Right lobe of liver (tissue), 6 donors: Measurements from ENCODE around the gene DIS3L2. TPM values are rescaled to one million over a fixed set of nuclear protein-coding genes. Genes with fewer than 3 reads are reported as not detected.

Experiments used
- ATAC-seq, 4 donors: fragments of 200-7000 bp; cut with Tn5 transposase; one replicate each; pipeline ENCODE4 v1.9.1; 2020; ENCODE audit warnings: mild to moderate bottlenecking in 4 of 4, moderate library complexity in 4 of 4
- DNase-seq, 3 donors: peaks; one replicate each; pipeline ENCODE4 v3.0.0-alpha.2; 2020
- H3K27ac ChIP-seq, 3 donors: fragments of 200-600 bp; one replicate each; pipeline ENCODE4 v1.8.0; 2022
- H3K27me3 ChIP-seq, 2 donors: fragments of 200-600 bp; one replicate each; pipeline ENCODE4 v1.8.0; 2022
- H3K36me3 ChIP-seq, 4 donors: fragments of 200-600 bp; sonication (generic) in 1 of 4; one replicate each; pipeline versions ENCODE4 v1.5.1 to v1.8.0; 2017 to 2022; ENCODE audit warnings: control low read depth in 1 of 4
- H3K4me1 ChIP-seq, 4 donors: fragments of 200-600 bp; sonication (generic) in 1 of 4; one replicate each; pipeline versions ENCODE4 v1.5.1 to v1.8.0; 2017 to 2022; ENCODE audit warnings: control low read depth in 1 of 4
- H3K4me3 ChIP-seq, 3 donors: fragments of 200-600 bp; one replicate each; pipeline ENCODE4 v1.8.0; 2022
- H3K9me3 ChIP-seq, 4 donors: fragments of 200-600 bp; sonication (generic) in 1 of 4; one replicate each; pipeline versions ENCODE4 v1.5.1 to v1.8.0; 2017 to 2022; ENCODE audit warnings: control low read depth in 1 of 4
- POLR2A ChIP-seq: fragments of 450-650 bp; IDR thresholded peaks from one replicate; pipeline ENCODE4 v1.6.1; 2017; ENCODE audit warnings: antibody characterized with exemption, mild to moderate bottlenecking
- WGBS: methylation state at CpG from one replicate; pipeline ENCODE4 v1.1.6; 2018; ENCODE audit warnings: low coverage, low lambda C conversion rate; ENCODE audit not compliant: insufficient coverage; ENCODE audit errors: missing lambda C conversion rate; 5-methylcytosine and 5-hydroxymethylcytosine counted together
- intact Hi-C, 2 donors: fragments of 100-400 bp; cut with DNase I; formaldehyde crosslinking; loops; one replicate each; pipeline versions ENCODE4 v1.11.2 to v1.14.1; 2022
- total RNA-seq, 6 experiments: library from RNA; depleted of rRNA in 2 of 6; stranded (reverse); fragments of >200 nt in 2 of 6; fragmentation: NEBNext Ultra II Directional in 3 of 6; extraction: Animal tissue kit (Norgen Biotek cat#: 25700) in 3 of 6; gene quantifications; one replicate each; pipeline versions ENCODE4 v1.1.0 to v1.2.4, GENCODE V29; 2016 to 2023
- TF ChIP-seq, protein P1 (sequence below), 4 donors: fragments of 200-600 bp in 3 of 4; fragments of 450-650 bp in 1 of 4; IDR thresholded peaks; one replicate each; pipeline versions ENCODE4 v1.5.1 to v1.8.0; 2016 to 2022; ENCODE audit warnings: antibody characterized with exemption in 4 of 4, mild to moderate bottlenecking in 2 of 4
- donor health status: DM: no; HTN: yes; CAD: no.
- donor health status: DM: no; HTN: no; CAD: no.
- donor health status: DM: no; HTN: no; CAD: no.
- donor health status: DM: no; HTN: yes; CAD: no.
- donor health status: DM: no; HTN: yes; CAD: no.

DIS3L2 gene
- total RNA-seq, 6 experiments from 2014 or later: 8.1 to 22.3 (median 16.7) TPM

DNA sequence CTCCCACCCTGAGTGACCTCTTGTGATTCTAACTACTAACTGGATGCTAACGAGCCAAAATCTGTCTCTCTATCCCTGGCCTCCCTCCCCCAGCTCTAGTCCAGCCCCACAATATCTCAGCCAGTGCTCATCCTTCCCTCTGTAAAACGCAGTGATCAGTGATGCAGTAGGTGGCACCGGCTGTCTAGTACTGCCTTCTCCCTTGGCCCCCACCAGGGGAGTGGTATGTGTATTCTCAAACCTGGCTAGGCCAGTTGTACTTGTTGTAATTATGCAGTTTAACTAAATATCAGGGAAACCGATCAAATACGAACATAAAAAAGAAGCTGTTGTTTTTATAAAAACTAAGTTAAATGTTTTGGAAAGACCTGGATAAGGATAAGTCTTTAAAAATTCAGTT lies 303.8 kb downstream of the DIS3L2 start:
- Histone ChIP-seq H3K9me3 (no peaks in the 10 kb centered on the region), H3K27me3 (no peaks in the 10 kb centered on the region), H3K4me3 (no peak overlapping the region), H3K27ac (no peak overlapping the region), H3K36me3 (peaks cover 0 to 21% (median 0%) of the 10 kb centered on the region in 4 donors), H3K4me1 (no peaks in the 10 kb centered on the region)
- ATAC-seq (no peak), DNase-seq (no peak)
- 92% methylated on average over 5 of the region's 5 CpGs for WGBS
- no peak for TF ChIP-seq POLR2A
- TF ChIP-seq, protein P1, sequence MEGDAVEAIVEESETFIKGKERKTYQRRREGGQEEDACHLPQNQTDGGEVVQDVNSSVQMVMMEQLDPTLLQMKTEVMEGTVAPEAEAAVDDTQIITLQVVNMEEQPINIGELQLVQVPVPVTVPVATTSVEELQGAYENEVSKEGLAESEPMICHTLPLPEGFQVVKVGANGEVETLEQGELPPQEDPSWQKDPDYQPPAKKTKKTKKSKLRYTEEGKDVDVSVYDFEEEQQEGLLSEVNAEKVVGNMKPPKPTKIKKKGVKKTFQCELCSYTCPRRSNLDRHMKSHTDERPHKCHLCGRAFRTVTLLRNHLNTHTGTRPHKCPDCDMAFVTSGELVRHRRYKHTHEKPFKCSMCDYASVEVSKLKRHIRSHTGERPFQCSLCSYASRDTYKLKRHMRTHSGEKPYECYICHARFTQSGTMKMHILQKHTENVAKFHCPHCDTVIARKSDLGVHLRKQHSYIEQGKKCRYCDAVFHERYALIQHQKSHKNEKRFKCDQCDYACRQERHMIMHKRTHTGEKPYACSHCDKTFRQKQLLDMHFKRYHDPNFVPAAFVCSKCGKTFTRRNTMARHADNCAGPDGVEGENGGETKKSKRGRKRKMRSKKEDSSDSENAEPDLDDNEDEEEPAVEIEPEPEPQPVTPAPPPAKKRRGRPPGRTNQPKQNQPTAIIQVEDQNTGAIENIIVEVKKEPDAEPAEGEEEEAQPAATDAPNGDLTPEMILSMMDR (IDR thresholded peaks at IDR 0.05): no peak
- intact Hi-C loops: no loop called here

DNA sequence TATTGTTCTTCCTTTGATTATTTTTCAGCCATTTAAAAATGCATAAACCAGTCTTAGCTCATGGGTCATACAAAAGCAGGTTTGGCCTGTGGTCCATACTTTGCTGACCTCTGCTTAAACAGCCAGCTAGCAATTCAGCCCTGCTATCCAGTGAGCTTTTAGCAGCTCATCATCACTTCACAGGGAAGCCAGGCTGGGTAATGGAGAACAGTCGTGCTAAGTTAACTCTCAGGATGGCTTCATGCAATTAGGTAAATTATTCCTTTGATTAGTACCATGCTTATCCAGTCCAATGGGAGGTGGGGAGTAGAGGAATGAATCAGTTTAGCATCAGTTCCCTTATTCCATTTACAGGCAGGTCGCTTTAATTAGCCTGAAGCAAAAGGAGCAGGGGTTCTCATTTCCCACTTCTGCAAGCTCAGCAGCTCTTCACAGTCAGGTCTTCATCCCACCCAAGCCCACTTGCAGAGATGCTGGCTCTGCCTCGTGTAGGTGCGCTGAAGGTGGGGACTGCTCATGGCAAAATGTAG lies 307.2 kb downstream of the DIS3L2 start:
- H3K4me3 ChIP-seq: no peak overlapping the region
- no peak overlapping the region for H3K27ac ChIP-seq
- ATAC-seq (no peak), DNase-seq (no peak)
- H3K36me3 ChIP-seq: peaks cover 0 to 11% (median 0%) of the 10 kb centered on the region in 4 donors
- H3K9me3 ChIP-seq: no peaks in the 10 kb centered on the region
- 87% methylated on average over 3 of the region's 4 CpGs for WGBS
- no peaks in the 10 kb centered on the region for H3K4me1 ChIP-seq
- intact Hi-C loops: no loop called here
- H3K27me3 ChIP-seq: no peaks in the 10 kb centered on the region
- no peak for TF ChIP-seq POLR2A
- TF ChIP-seq, protein P1 (IDR thresholded peaks at IDR 0.05): no peak

DNA sequence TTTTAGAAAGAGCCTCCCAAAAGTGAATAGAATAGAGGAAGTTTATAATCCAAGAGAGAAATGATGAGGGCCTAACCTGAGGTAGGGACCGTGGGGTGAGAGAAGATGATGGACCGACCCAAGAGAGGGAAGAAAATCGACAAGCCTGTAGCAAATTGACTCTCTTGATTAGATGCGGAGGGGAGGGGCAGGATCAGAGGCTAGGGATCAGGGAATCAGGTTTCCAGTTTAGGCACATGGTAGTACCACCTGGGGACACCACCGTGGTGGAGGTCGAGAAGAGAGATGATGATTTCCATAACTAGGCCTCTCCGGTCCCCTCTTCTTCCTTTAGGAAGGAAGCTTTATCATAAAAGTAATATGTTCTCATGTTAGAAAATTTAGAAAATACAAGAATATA lies 308.4 kb downstream of the DIS3L2 start:
- 79% methylated on average over 4 of the region's 7 CpGs for WGBS
- no peak overlapping the region for H3K4me3 ChIP-seq
- TF ChIP-seq, protein P1 (IDR thresholded peaks at IDR 0.05): no peak
- TF ChIP-seq POLR2A: no peak
- no peak overlapping the region for H3K27ac ChIP-seq
- DNase-seq (no peak), ATAC-seq (no peak)
- no peaks in the 10 kb centered on the region for H3K9me3 ChIP-seq
- intact Hi-C loops: no loop called here
- H3K27me3 ChIP-seq: no peaks in the 10 kb centered on the region
- H3K4me1 ChIP-seq: no peaks in the 10 kb centered on the region
- no peaks in the 10 kb centered on the region for H3K36me3 ChIP-seq

DNA sequence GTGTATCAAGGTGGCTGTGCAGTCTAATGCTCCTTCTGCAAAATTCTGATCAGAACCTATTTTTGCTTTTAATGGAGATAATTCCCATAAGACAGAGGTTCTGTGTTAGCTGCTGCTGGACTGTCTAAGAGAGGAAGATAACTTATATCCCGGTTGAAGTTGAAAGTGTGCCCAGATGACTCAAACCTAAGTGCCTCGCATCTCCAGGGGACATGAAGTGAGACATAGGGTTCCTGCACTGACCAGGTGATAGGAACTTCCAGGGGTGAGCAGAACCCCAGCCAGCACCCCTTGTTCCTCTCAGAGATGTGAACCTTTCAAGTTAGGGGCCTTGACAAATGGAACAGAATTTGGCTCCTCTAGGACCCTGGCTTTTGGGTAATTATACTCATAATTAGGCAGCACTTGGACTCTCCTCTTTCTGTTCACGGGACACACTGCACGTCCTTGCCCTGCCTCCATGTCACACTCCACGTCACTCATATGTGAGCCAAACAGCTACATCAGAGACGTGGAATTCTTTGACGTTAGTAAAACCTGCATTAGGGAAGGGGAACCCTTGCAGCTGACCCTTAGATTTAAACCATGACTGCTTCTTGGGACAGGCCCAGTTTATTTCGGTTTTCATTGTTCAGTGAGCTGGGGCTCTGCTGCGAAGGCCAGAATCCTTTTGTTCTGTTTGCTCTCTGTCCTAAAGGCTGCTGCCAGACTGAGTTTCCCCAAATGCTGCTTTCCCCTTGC lies 312.6 kb downstream of the DIS3L2 start:
- Histone ChIP-seq H3K27ac (no peak overlapping the region), H3K4me1 (no peaks in the 10 kb centered on the region), H3K36me3 (no peaks in the 10 kb centered on the region), H3K27me3 (no peaks in the 10 kb centered on the region), H3K9me3 (no peaks in the 10 kb centered on the region), H3K4me3 (no peak overlapping the region)
- no peak for DNase-seq
- intact Hi-C loops: no loop called here
- no peak for ATAC-seq
- 88% methylated on average over 2 of the region's 9 CpGs for WGBS
- TF ChIP-seq, protein P1 (IDR thresholded peaks at IDR 0.05): no peak
- no peak for TF ChIP-seq POLR2A
